HCT116 (cell line): ENCODE results near the gene SNTG2.

Experiments
- CEBPB ChIP-seq: IDR thresholded peaks from 2 replicates; pipeline ENCODE4 v1.6.1; 2012; ENCODE audit warnings: low read depth
- CTCF ChIP-seq, 3 experiments: fragments of 200-600 bp in 1 of 3; sonication (generic) in 1 of 3; IDR thresholded peaks in 2 of 3; conservative IDR thresholded peaks in 1 of 3; 2 replicates each; pipeline ENCODE4 v1.5.1; 2012 to 2017; ENCODE audit warnings: low read depth in 2 of 3, low read length in 2 of 3, antibody characterized with exemption in 1 of 3, borderline replicate concordance in 1 of 3, control low read depth in 1 of 3, mild to moderate bottlenecking in 1 of 3, mixed read lengths in 1 of 3, mixed run types in 1 of 3, moderate library complexity in 1 of 3; ENCODE audit not compliant: insufficient read depth in 1 of 3
- EZH2 ChIP-seq: fragments of 200-600 bp; sonication (generic); IDR thresholded peaks from 2 replicates; pipeline ENCODE4 v1.6.1; 2017; ENCODE audit warnings: antibody characterized with exemption, mixed run types
- POLR2A ChIP-seq: IDR thresholded peaks from 2 replicates; pipeline ENCODE4 v1.7.0; 2011; ENCODE audit warnings: borderline replicate concordance; ENCODE audit not compliant: insufficient read depth, insufficient read length; ENCODE audit errors: extremely low read depth
- SP1 ChIP-seq: IDR thresholded peaks from 2 replicates; pipeline ENCODE4 v1.6.1; 2012; ENCODE audit warnings: low read depth

DNA sequence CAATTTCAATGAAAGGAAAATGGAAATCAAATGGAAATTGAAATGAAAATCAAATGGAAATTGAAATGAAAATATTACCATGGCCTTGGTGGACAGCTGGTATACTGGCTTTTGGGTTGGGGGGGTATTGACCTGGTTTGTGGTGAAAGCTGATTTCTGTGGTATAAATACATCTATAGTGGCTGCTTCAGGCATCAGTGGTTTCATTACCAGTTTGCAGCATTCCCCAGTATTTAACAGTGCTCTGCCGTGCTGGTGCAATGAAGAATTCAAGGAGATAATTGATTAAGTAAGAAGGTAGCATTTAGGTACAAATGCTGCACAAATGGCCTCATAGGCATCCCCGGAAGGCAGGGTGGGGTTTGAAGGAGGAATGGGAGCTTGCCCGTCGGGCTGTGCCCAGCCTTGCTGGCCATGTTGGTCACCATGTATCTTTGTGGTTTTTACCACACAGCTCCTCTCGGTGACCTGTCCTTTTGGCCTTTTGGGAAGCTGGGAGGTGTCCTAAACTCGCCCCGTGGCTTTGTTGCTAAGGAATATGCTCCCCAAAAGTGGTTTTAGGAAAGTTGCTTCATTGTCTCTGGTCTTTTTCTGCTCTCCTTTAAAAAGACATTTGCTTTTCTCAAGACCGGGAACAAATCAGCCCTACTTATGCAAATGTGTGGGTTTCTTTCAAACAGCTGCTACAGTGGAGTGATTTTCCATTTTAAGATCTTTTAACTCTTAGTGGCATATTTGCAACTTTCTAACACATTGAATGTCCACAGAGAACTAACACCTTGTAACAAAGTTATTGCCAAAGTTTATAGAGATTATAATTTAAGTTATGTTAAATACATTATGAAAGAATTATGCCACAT, 28.6 kb downstream of the SNTG2 start:
- TF ChIP-seq POLR2A: no peak
- TF ChIP-seq CEBPB: no peak
- no peak for TF ChIP-seq CTCF (IDR thresholded peaks at IDR 0.05 in 2 of 3, conservative IDR thresholded peaks at IDR 0.05 in 1 of 3; ENCODE audit: borderline replicate concordance in 1 of 3, insufficient read depth in 1 of 3, low read depth in 2 of 3, low read length in 2 of 3)
- no peak for TF ChIP-seq EZH2
- no peak for TF ChIP-seq SP1
